Measurements from ENCODE around the gene CLDN25. TPM values are rescaled to one million over a fixed set of nuclear protein-coding genes. Genes with fewer than 3 reads are reported as not detected.

The CLDN25 gene
- total RNA-seq, result not detected

GRCh38 chr11:113779496-113779895 lies at the start of gene CLDN25:
Gene CLDN25, plus strand, starts transcription at chr11:113779796. Its CDS starts 0 bp downstream, at chr11:113779796.
- no peaks in the 10 kb centered on the region for H3K27me3 ChIP-seq
- DNase-seq, result no peak
- no peaks in the 10 kb centered on the region for H3K9me3 ChIP-seq
- 43 to 76% methylated on average over 1 to 4 of the region's 4 CpGs for WGBS, 2 donors (ENCODE audit: low coverage in 1 of 2)
- H3K36me3 ChIP-seq, result no peaks in the 10 kb centered on the region
- no peak within 1 kb of the TSS for H3K27ac ChIP-seq
- H3K4me3 ChIP-seq, result no peak within 1 kb of the TSS
- no peaks in the 10 kb centered on the region for H3K4me1 ChIP-seq
- intact Hi-C loops (cut with DNase I; ENCODE audit: low total_unique reads), result no loop called here
- in situ Hi-C loops (cut with MboI; ENCODE audit: low pct_ligation_motif_present in 1 of 4, low pct_unique_long_range_greater_than_20kb in 1 of 4, low sequenced_read_pairs in 3 of 4), result no loop called here
- TF ChIP-seq POLR2A (IDR thresholded peaks at IDR 0.05) (no peak), POLR2AphosphoS5 (IDR thresholded peaks at IDR 0.05) (no peak), EP300 (IDR thresholded peaks at IDR 0.05; ENCODE audit: low read depth) (no peak), CTCF (IDR thresholded peaks at IDR 0.05) (no peak)

GRCh38 chr11:113730887-113731726 lies 48.5 kb upstream of the CLDN25 start:
- 28 to 49% methylated on average over 4 of the region's 4 CpGs for WGBS, 2 donors (ENCODE audit: low coverage in 1 of 2)
- peaks cover 0 to 7% (median 0%) of the 10 kb centered on the region in 4 donors for H3K4me1 ChIP-seq
- H3K27me3 ChIP-seq, result no peaks in the 10 kb centered on the region
- H3K27ac ChIP-seq, result no peak overlapping the region
- intact Hi-C loops (cut with DNase I; ENCODE audit: low total_unique reads) (loop anchor here (10.0 kb wide), 1 partner anchor 426 kb away; no protein-coding TSS in a partner anchor), in situ Hi-C loops (cut with MboI; ENCODE audit: low pct_ligation_motif_present in 1 of 4, low pct_unique_long_range_greater_than_20kb in 1 of 4, low sequenced_read_pairs in 3 of 4) (loop anchor here (10.0 to 25.0 kb wide), 4 partner anchors 194 to 426 kb away; partner anchors contain the start of gene TTC12 (in 2 of the 4))
- TF ChIP-seq POLR2AphosphoS5 (IDR thresholded peaks at IDR 0.05), result no peak
- peak; percentile 37 to 55 (median 51) for TF ChIP-seq CTCF (IDR thresholded peaks at IDR 0.05)
- peaks cover 0 to 22% (median 4%) of the 10 kb centered on the region in 4 donors for H3K36me3 ChIP-seq
- DNase-seq, result peak; percentile 37
- no peaks in the 10 kb centered on the region for H3K9me3 ChIP-seq
- H3K4me3 ChIP-seq, result no peak overlapping the region

- 86 to 100% methylated on average over 1 to 5 of the region's 5 CpGs for WGBS, 2 donors (ENCODE audit: low coverage in 1 of 2)
- Histone ChIP-seq H3K4me1 (no peaks in the 10 kb centered on the region), H3K4me3 (no peak overlapping the region), H3K36me3 (peaks cover 0 to 27% (median 9%) of the 10 kb centered on the region in 4 donors), H3K27me3 (no peaks in the 10 kb centered on the region), H3K27ac (no peak overlapping the region), H3K9me3 (no peaks in the 10 kb centered on the region)
- in situ Hi-C loops (cut with MboI; ENCODE audit: low pct_ligation_motif_present in 1 of 4, low pct_unique_long_range_greater_than_20kb in 1 of 4, low sequenced_read_pairs in 3 of 4), result loop anchor here (10.0 to 25.0 kb wide), 4 partner anchors 195 to 427 kb away; partner anchors contain the start of gene TTC12 (in 2 of the 4)
- intact Hi-C loops (cut with DNase I; ENCODE audit: low total_unique reads), result loop anchor here (10.0 kb wide), 1 partner anchor 427 kb away; no protein-coding TSS in a partner anchor
- no peak for DNase-seq
- no peak for TF ChIP-seq POLR2A (IDR thresholded peaks at IDR 0.05)
- TF ChIP-seq EP300 (IDR thresholded peaks at IDR 0.05; ENCODE audit: low read depth), result no peak
- TF ChIP-seq CTCF (IDR thresholded peaks at IDR 0.05), result no peak
- TF ChIP-seq POLR2AphosphoS5 (IDR thresholded peaks at IDR 0.05), result no peak
Observed at GRCh38 chr11:113732092-113732491, 47.5 kb upstream of the CLDN25 start.

GRCh38 chr11:113736323-113736722 lies 43.3 kb upstream of the CLDN25 start:
- Histone ChIP-seq H3K27me3 (no peaks in the 10 kb centered on the region), H3K27ac (no peak overlapping the region), H3K4me1 (no peaks in the 10 kb centered on the region), H3K36me3 (peaks cover 0 to 62% (median 25%) of the 10 kb centered on the region in 4 donors), H3K4me3 (no peak overlapping the region), H3K9me3 (no peaks in the 10 kb centered on the region)
- DNase-seq, result no peak
- in situ Hi-C loops (cut with MboI; ENCODE audit: low pct_ligation_motif_present in 1 of 4, low pct_unique_long_range_greater_than_20kb in 1 of 4, low sequenced_read_pairs in 3 of 4), result loop anchor here (10.0 to 25.0 kb wide), 4 partner anchors 199 to 432 kb away; partner anchors contain the start of gene TTC12 (in 2 of the 4)
- WGBS, 2 donors (ENCODE audit: low coverage in 1 of 2), result 77 to 90% methylated on average over 1 of the region's 1 CpG
- TF ChIP-seq POLR2AphosphoS5 (IDR thresholded peaks at IDR 0.05), result no peak
- TF ChIP-seq CTCF (IDR thresholded peaks at IDR 0.05), result no peak
- TF ChIP-seq POLR2A (IDR thresholded peaks at IDR 0.05), result no peak
- no peak for TF ChIP-seq EP300 (IDR thresholded peaks at IDR 0.05; ENCODE audit: low read depth)
- intact Hi-C loops (cut with DNase I; ENCODE audit: low total_unique reads), result loop anchor here (10.0 kb wide), 1 partner anchor 432 kb away; no protein-coding TSS in a partner anchor

Measured in transverse colon (tissue), 4 donors.